ENCODE measurements around the gene RAB11B.

DNA sequence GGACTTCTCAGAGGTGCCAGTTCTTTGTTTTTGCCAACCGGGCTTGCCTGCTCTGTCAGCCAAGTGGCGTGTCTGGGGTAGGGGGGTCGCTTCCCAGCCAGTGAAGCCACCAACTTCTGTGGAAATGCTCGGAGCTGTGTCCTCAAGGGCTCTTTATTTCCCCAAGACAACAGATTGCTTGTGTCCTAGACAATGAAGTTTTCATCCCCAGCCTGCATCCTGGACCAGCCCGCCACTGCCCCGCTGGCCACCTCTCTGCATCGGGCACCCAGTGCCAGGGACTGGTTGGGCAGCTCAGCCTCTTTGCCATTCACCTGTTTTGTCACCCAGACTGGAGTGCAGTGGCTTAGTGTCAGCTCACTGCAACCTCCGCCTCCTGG is 3.7 kb downstream of the RAB11B start:
- TF ChIP-seq, protein P1, sequence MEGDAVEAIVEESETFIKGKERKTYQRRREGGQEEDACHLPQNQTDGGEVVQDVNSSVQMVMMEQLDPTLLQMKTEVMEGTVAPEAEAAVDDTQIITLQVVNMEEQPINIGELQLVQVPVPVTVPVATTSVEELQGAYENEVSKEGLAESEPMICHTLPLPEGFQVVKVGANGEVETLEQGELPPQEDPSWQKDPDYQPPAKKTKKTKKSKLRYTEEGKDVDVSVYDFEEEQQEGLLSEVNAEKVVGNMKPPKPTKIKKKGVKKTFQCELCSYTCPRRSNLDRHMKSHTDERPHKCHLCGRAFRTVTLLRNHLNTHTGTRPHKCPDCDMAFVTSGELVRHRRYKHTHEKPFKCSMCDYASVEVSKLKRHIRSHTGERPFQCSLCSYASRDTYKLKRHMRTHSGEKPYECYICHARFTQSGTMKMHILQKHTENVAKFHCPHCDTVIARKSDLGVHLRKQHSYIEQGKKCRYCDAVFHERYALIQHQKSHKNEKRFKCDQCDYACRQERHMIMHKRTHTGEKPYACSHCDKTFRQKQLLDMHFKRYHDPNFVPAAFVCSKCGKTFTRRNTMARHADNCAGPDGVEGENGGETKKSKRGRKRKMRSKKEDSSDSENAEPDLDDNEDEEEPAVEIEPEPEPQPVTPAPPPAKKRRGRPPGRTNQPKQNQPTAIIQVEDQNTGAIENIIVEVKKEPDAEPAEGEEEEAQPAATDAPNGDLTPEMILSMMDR (conservative IDR thresholded peaks at IDR 0.05), result no peak
- no peak for TF ChIP-seq ZFX (IDR thresholded peaks at IDR 0.05)
